Measurements from ENCODE around the gene HSH2D. TPM values are rescaled to one million over a fixed set of nuclear protein-coding genes. Genes with fewer than 3 reads are reported as not detected.

The HSH2D gene
- total and polyA plus RNA-seq, 9 of the 15 experiments (the other 6 are each of a cell fraction or from before 2014, with no cell fraction given) = 0.03 to 1.1 (median 0.35) TPM; not detected in 1

GRCh38 chr19:16197188-16197621, 53.7 kb downstream of the HSH2D start (continued):
- TF ChIP-seq SMAD2 (IDR thresholded peaks at IDR 0.05; ENCODE audit: low read depth, low read length) = no peak
- TF ChIP-seq KLF6 (CRISPR knock-in tag; IDR thresholded peaks at IDR 0.05; ENCODE audit: borderline replicate concordance) = no peak
- peak; percentile 76 for TF ChIP-seq NR2C2 (CRISPR knock-in tag; IDR thresholded peaks at IDR 0.05)
- peak; percentile 89; the same call in 1 of the 2 replicates for TF ChIP-seq NR2C2 (tag; IDR thresholded peaks at IDR 0.05)
- TF ChIP-seq SIRT6 (IDR thresholded peaks at IDR 0.05; ENCODE audit: low read depth, low read length) = no peak
- no peak for TF ChIP-seq REST (IDR thresholded peaks at IDR 0.05; ENCODE audit: borderline replicate concordance)
- no peak for TF ChIP-seq REST (CRISPR knock-in tag; IDR thresholded peaks at IDR 0.05; ENCODE audit: low read depth)
- peak; percentile 83 for TF ChIP-seq NFIC (IDR thresholded peaks at IDR 0.05)
- TF ChIP-seq LEF1 (IDR thresholded peaks at IDR 0.05) = peak; percentile 87
- no peak for TF ChIP-seq SAFB (IDR thresholded peaks at IDR 0.05; ENCODE audit: borderline replicate concordance, low read depth, low read length)
- TF ChIP-seq GATA2 (CRISPR knock-in tag; IDR thresholded peaks at IDR 0.05) = peak; percentile 61
- peak; percentile 92 for TF ChIP-seq STAT5A (IDR thresholded peaks at IDR 0.05; ENCODE audit: borderline replicate concordance, low read length)
- no peak for TF ChIP-seq MECOM (CRISPR knock-in tag; IDR thresholded peaks at IDR 0.05)
- no peak for TF ChIP-seq CHD1 (IDR thresholded peaks at IDR 0.05; ENCODE audit: low read length)
- no peak for TF ChIP-seq AFF4 (CRISPR knock-in tag; IDR thresholded peaks at IDR 0.05)
- no peak for TF ChIP-seq STAG1 (CRISPR knock-in tag; IDR thresholded peaks at IDR 0.05; ENCODE audit: borderline replicate concordance)
- no peak for TF ChIP-seq SNRNP70 (optimal IDR thresholded peaks at IDR 0.05; ENCODE audit: low read depth, low read length)
- TF ChIP-seq PREB (CRISPR knock-in tag; IDR thresholded peaks at IDR 0.05) = no peak

All from K562 (cell line).